ENCODE measurements around the gene ADAT2. TPM values are rescaled to one million over a fixed set of nuclear protein-coding genes. Genes with fewer than 3 reads are reported as not detected.

The ADAT2 gene
- total RNA-seq, 1 experiment from 2014 or later: 18.4 TPM

GRCh38 chr6:143419526-143419925 is 31.0 kb downstream of the ADAT2 start (continued):
- TF ChIP-seq SIN3A (IDR thresholded peaks at IDR 0.05; ENCODE audit: low read depth) (no peak), POLR2AphosphoS5 (IDR thresholded peaks at IDR 0.05; ENCODE audit: low read depth, low read length) (no peak), MAX (IDR thresholded peaks at IDR 0.05) (no peak), SP1 (IDR thresholded peaks at IDR 0.05; ENCODE audit: low read depth) (no peak), CEBPB (IDR thresholded peaks at IDR 0.05; ENCODE audit: low read depth) (no peak), ELF1 (IDR thresholded peaks at IDR 0.05; ENCODE audit: borderline replicate concordance, low read depth) (no peak), ZFX (IDR thresholded peaks at IDR 0.05) (no peak), CBX3 (IDR thresholded peaks at IDR 0.05; ENCODE audit: low read depth) (no peak)

DNA sequence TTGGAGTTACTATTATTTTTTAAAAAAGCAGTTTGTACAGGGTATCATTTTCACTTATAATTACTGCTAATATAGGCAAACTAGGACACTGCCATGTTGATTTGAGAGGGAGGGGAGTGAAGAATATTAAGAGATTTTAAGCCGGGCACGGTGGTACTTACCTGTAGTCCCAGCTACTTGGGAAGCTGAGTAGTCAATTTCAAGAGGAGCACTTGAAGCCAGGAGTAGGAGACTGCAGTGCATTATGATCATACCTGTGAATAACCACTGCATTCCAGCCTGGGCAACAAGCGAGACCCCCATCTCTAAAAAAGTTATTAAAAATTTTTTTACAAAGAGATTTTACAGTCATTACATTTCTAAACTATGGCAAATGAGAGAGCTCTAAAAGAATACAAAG is 35.7 kb downstream of the ADAT2 start:
- Histone ChIP-seq H3K4me2 (ENCODE audit: low read length) (no peak overlapping the region), H3K4me1 (ENCODE audit: control insufficient read depth in 1 of 2, insufficient read depth in 2 of 2, low read length in 2 of 2) (no peaks in the 10 kb centered on the region; a peak in 1 of 4 replicates), H3K9me2 (ENCODE audit: insufficient read depth) (no peaks in the 10 kb centered on the region), H2AFZ (ENCODE audit: low read depth, low read length, poor library complexity, severe bottlenecking) (no peak overlapping the region), H3K27ac (ENCODE audit: low read depth, low read length) (no peak overlapping the region), H3K79me2 (ENCODE audit: insufficient read depth, low read length) (no peaks in the 10 kb centered on the region), H3K27me3 (ENCODE audit: insufficient read depth, low read length) (no peaks in the 10 kb centered on the region), H4K20me1 (ENCODE audit: insufficient read depth) (no peaks in the 10 kb centered on the region), H3K36me3 (ENCODE audit: control insufficient read depth in 1 of 2, insufficient read depth in 2 of 2, low read length in 2 of 2) (no peaks in the 10 kb centered on the region), H3K9me3 (ENCODE audit: control insufficient read depth in 1 of 2, insufficient read depth in 1 of 2, low read depth in 1 of 2, low read length in 2 of 2) (no peaks in the 10 kb centered on the region), H3K9ac (ENCODE audit: low read length) (no peak overlapping the region), H3K4me3 (replicated peaks in 1 of 2; ENCODE audit: low read depth in 1 of 2, low read length in 2 of 2) (no peak overlapping the region)
- intact Hi-C loops (cut with micrococcal nuclease): no loop called here
- no peak for ATAC-seq
- ChIA-PET CTCF (interaction anchor here (0.8 to 0.9 kb wide), 2 partner anchors 12 to 98 kb away, joined by 3 read pairs; no protein-coding TSS in a partner anchor), RAD21 (ENCODE audit: low non-redundant PET in 1 of 2, low total read pairs in 2 of 2, uncharacterized antibody in 2 of 2, unreplicated experiment in 2 of 2) (no interaction called here), POLR2A (no interaction called here)
- BruUV-seq (replicated peaks): no TSS peak
- no peak for DNase-seq (ENCODE audit: low read depth, low spot score)
- TF ChIP-seq SIN3A (IDR thresholded peaks at IDR 0.05; ENCODE audit: low read depth) (no peak), TCF7L2 (IDR thresholded peaks at IDR 0.05; ENCODE audit: borderline replicate concordance, extremely low read depth, insufficient read depth, insufficient read length) (no peak), CEBPB (IDR thresholded peaks at IDR 0.05; ENCODE audit: low read depth) (no peak), RAD21 (IDR thresholded peaks at IDR 0.05; ENCODE audit: low read depth) (no peak), CBX3 (IDR thresholded peaks at IDR 0.05; ENCODE audit: low read depth) (no peak), JUND (IDR thresholded peaks at IDR 0.05) (no peak), SP1 (IDR thresholded peaks at IDR 0.05; ENCODE audit: low read depth) (no peak), EZH2 (IDR thresholded peaks at IDR 0.05) (no peak), POLR2AphosphoS5 (IDR thresholded peaks at IDR 0.05; ENCODE audit: low read depth, low read length) (no peak), ELF1 (IDR thresholded peaks at IDR 0.05; ENCODE audit: borderline replicate concordance, low read depth) (no peak), FOSL1 (IDR thresholded peaks at IDR 0.05; ENCODE audit: low read depth) (no peak), EZH2phosphoT487 (IDR thresholded peaks at IDR 0.05; ENCODE audit: borderline replicate concordance) (no peak), YY1 (IDR thresholded peaks at IDR 0.05; ENCODE audit: extremely low read depth, insufficient replicate concordance, low read depth, low read length) (no peak)
- TF ChIP-seq, protein P1, sequence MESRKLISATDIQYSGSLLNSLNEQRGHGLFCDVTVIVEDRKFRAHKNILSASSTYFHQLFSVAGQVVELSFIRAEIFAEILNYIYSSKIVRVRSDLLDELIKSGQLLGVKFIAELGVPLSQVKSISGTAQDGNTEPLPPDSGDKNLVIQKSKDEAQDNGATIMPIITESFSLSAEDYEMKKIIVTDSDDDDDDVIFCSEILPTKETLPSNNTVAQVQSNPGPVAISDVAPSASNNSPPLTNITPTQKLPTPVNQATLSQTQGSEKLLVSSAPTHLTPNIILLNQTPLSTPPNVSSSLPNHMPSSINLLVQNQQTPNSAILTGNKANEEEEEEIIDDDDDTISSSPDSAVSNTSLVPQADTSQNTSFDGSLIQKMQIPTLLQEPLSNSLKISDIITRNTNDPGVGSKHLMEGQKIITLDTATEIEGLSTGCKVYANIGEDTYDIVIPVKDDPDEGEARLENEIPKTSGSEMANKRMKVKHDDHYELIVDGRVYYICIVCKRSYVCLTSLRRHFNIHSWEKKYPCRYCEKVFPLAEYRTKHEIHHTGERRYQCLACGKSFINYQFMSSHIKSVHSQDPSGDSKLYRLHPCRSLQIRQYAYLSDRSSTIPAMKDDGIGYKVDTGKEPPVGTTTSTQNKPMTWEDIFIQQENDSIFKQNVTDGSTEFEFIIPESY (IDR thresholded peaks at IDR 0.05; ENCODE audit: extremely low read depth, insufficient replicate concordance, low read length): no peak
- TF ChIP-seq, protein P2, sequence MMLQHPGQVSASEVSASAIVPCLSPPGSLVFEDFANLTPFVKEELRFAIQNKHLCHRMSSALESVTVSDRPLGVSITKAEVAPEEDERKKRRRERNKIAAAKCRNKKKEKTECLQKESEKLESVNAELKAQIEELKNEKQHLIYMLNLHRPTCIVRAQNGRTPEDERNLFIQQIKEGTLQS (IDR thresholded peaks at IDR 0.05): no peak
- TF ChIP-seq, protein P3, sequence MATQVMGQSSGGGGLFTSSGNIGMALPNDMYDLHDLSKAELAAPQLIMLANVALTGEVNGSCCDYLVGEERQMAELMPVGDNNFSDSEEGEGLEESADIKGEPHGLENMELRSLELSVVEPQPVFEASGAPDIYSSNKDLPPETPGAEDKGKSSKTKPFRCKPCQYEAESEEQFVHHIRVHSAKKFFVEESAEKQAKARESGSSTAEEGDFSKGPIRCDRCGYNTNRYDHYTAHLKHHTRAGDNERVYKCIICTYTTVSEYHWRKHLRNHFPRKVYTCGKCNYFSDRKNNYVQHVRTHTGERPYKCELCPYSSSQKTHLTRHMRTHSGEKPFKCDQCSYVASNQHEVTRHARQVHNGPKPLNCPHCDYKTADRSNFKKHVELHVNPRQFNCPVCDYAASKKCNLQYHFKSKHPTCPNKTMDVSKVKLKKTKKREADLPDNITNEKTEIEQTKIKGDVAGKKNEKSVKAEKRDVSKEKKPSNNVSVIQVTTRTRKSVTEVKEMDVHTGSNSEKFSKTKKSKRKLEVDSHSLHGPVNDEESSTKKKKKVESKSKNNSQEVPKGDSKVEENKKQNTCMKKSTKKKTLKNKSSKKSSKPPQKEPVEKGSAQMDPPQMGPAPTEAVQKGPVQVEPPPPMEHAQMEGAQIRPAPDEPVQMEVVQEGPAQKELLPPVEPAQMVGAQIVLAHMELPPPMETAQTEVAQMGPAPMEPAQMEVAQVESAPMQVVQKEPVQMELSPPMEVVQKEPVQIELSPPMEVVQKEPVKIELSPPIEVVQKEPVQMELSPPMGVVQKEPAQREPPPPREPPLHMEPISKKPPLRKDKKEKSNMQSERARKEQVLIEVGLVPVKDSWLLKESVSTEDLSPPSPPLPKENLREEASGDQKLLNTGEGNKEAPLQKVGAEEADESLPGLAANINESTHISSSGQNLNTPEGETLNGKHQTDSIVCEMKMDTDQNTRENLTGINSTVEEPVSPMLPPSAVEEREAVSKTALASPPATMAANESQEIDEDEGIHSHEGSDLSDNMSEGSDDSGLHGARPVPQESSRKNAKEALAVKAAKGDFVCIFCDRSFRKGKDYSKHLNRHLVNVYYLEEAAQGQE (IDR thresholded peaks at IDR 0.05; ENCODE audit: low read depth): no peak

Data from HCT116 (cell line).